ENCODE data around the gene NRK. TPM values are rescaled to one million over a fixed set of nuclear protein-coding genes. Genes with fewer than 3 reads are reported as not detected.
"Not testable (repeated sequence)": the region's sequence is repeated elsewhere in the genome, so short reads cannot be mapped to it uniquely, and the experiment has no call there.

Gene NRK, protein sequence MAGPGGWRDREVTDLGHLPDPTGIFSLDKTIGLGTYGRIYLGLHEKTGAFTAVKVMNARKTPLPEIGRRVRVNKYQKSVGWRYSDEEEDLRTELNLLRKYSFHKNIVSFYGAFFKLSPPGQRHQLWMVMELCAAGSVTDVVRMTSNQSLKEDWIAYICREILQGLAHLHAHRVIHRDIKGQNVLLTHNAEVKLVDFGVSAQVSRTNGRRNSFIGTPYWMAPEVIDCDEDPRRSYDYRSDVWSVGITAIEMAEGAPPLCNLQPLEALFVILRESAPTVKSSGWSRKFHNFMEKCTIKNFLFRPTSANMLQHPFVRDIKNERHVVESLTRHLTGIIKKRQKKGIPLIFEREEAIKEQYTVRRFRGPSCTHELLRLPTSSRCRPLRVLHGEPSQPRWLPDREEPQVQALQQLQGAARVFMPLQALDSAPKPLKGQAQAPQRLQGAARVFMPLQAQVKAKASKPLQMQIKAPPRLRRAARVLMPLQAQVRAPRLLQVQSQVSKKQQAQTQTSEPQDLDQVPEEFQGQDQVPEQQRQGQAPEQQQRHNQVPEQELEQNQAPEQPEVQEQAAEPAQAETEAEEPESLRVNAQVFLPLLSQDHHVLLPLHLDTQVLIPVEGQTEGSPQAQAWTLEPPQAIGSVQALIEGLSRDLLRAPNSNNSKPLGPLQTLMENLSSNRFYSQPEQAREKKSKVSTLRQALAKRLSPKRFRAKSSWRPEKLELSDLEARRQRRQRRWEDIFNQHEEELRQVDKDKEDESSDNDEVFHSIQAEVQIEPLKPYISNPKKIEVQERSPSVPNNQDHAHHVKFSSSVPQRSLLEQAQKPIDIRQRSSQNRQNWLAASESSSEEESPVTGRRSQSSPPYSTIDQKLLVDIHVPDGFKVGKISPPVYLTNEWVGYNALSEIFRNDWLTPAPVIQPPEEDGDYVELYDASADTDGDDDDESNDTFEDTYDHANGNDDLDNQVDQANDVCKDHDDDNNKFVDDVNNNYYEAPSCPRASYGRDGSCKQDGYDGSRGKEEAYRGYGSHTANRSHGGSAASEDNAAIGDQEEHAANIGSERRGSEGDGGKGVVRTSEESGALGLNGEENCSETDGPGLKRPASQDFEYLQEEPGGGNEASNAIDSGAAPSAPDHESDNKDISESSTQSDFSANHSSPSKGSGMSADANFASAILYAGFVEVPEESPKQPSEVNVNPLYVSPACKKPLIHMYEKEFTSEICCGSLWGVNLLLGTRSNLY (N-terminal part only)
- polyA plus RNA-seq, result under 1 TPM; 0.13 to 0.90 (median 0.18) TPM

DNA sequence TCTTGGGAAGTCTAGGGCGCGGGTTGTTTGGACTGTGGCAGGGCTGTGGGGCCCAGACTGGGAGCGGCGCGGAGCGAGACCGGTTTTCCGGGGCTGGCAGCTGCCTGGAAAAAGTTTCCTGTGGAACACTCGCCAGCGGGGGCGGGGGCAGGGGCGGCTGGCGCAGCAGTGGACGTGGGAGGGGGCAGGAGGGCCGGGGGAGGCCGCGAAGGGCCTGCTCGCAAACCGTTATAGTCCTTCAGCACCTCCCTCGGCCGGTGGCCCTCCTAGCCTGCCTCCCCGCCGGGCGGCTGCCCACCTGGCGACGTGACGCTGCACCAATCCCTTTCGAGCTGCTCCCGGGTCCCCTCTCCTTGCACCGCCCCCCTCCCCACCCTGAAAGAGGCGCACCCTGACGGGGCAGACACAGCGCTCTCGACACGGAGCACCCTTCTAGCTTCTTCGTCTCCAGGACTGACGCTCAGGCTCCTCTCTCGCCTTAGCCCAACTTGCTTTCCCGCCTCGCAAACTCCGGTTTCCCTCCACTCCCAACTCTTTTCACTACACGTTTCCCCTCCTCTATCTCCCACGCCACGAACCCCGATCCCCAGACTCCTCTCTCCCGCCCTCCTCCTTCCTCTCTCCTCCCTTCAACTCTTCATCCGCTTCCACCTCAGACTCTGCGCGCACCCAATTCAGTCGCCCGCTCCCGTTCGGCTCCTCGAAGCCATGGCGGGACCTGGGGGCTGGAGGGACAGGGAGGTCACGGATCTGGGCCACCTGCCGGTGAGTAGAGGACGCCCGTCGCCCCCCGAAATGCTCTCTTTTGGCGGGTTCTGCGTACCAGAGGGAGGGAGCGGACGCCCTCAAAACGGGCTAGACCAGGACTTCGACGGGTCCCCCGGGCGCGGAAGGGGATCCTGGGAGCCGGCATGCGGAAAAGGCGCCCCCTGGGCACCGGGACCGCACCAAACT is at the start of gene NRK:
NRK (plus strand) TSS at position 402 of the 954 bp plus-strand sequence; CDS start at position 709, 307 bp downstream.
- H3K27ac ChIP-seq (ENCODE audit: low read depth, low read length), result no peak within 1 kb of the TSS

DNA sequence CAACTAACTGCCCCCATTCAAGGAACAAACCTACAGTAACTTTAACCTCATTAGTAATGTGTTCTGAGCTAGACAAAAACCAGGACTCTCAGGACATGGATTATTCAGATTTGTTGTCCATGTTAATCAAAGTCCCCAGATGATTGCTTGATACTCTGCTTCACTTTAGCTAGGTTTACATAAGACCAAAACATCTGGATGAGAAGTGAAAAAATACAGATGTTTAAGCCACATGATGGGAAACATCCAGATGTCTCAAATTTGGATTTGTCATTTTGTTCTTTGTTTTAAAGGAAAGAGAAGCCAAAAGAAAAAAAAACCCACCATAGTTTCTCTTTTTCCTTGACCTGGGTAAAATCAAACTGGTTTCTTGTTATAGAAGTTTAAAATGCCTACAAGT is 48.5 kb upstream of the NRK start:
- no peak overlapping the region for H3K27ac ChIP-seq (ENCODE audit: low read depth, low read length)

More for the DNA sequence above, at the start of gene NRK:
- WGBS, 3 donors, result 1 to 27% (median 2%) methylated on average over 43 to 70 of the region's 76 CpGs

DNA sequence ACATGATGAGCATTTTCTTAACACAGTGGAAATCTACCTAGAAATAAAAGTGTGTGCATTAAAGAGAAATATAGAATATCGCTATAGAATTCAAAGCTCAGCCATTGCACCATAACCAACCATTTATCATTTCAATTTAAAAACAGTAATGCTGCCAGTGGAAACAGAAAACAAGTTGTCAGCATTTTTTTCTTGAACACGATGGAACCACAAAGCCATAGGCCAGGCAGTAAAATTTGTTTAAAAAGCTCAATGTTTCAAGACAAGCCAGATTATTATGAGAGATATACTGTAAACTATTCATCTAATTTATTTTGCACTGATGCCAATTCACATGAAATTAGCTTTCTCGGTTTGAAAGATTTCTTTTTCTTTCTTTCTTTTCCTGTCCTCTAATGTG is 46.7 kb upstream of the NRK start:
- WGBS, 3 donors, result 56 to 76% (median 58%) methylated on average over 3 of the region's 3 CpGs
- H3K27ac ChIP-seq (ENCODE audit: low read depth, low read length), result no peak overlapping the region

DNA sequence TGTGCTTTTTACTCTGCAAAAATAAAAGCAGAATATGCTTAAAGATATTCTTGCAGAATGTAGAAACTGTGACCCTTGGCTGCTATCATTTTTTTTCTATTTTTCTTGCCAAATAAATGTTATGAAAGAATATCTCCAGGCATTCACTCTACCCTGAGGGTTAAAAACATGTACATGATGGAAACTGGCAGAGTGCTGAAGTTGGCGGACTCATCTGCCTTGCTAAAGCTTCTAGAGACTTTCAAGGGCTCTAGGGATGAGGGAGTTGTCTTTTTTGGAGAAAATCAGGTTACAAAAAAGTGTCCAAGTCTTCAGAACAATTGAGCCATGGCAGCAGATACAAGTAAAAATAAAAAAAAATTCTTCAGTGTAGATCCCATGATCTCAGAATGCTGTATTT is 40.5 kb upstream of the NRK start:
- whole genome bisulfite sequencing, 3 donors, result 42 to 56% (median 46%) methylated on average over 1 of the region's 1 CpG

DNA sequence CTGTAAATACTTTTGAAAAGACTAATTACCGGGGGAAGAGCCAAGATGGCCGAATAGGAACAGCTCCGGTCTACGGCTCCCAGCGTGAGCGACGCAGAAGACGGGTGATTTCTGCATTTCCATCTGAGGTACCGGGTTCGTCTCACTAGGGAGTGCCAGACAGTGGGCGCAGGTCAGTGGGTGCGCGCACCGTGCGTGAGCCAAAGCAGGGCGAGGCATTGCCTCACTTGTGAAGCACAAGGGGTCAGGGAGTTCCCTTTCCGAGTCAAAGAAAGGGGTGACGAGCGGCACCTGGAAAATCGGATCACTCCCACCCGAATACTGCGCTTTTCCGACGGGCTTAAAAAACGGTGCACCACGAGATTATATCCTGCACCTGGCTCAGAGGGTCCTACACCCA is 25.5 kb upstream of the NRK start:
- H3K27ac ChIP-seq (ENCODE audit: low read depth, low read length), result not testable (repeated sequence)
- WGBS, 3 donors, result 74 to 97% (median 85%) methylated on average over 6 to 25 of the region's 26 CpGs

More for the DNA sequence above, 40.5 kb upstream of the NRK start:
- H3K27ac ChIP-seq (ENCODE audit: low read depth, low read length), result no peak overlapping the region

DNA sequence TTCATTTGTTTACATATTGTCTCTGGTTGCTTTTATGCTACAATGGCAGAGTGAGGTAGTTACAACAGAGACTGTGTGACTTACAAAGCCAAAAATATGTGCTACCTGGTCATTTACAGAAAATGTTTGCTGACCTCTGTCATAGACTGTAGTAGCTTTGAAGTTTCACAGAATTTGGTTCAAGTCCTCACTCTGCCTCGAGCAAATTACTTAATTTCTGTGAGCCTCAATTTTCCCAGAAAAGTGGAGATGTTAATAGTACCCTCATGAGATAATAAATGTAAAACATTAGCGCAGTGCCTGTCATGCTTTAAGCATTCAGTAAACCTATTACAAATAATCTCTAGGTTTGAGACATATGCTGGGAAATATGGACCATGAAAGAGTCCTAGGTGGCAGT is 18.4 kb upstream of the NRK start:
- WGBS, 3 donors, result 64 to 86% (median 68%) methylated on average over 2 of the region's 2 CpGs
- H3K27ac ChIP-seq (ENCODE audit: low read depth, low read length), result no peak overlapping the region

DNA sequence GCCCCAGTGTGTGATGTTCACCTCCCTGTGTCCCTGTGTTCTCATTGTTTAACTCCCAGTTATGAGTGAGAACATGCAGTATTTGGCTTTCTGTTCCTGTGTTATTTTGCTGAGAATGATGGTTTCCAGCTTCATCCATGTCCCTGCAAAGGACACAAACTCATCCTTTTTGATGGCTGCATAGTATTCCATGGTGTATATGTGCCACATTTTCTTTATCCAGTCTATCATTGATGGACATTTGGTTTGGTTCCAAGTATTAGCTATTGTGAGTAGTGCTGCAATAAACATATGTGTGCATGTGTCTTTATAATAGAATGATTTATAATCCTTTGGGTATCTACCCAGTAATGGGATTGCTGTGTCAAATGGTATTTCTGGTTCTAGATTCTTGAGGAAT is 16.7 kb upstream of the NRK start:
- H3K27ac ChIP-seq (ENCODE audit: low read depth, low read length), result not testable (repeated sequence)

DNA sequence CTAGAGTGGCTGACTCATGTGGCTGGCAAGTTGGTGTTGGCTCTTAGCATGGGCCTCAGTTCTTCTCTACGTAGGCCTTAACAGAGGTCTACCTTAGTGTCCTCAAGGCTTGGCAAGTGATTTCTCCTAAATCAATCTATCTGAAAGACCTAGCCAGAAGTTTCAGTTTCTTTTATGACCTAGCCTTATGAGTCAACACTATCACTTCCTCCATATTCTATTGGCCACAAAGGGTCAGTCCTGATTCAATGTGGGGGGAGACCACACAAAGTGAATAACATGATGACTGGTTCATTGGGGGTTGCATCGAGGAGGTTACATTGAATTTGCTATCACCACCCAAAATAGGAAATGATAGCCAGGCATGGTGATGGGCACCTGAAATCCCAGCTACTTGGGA is 5.8 kb upstream of the NRK start:
- WGBS, 3 donors, result 65 to 85% (median 70%) methylated on average over 2 of the region's 2 CpGs
- no peak overlapping the region for H3K27ac ChIP-seq (ENCODE audit: low read depth, low read length)

DNA sequence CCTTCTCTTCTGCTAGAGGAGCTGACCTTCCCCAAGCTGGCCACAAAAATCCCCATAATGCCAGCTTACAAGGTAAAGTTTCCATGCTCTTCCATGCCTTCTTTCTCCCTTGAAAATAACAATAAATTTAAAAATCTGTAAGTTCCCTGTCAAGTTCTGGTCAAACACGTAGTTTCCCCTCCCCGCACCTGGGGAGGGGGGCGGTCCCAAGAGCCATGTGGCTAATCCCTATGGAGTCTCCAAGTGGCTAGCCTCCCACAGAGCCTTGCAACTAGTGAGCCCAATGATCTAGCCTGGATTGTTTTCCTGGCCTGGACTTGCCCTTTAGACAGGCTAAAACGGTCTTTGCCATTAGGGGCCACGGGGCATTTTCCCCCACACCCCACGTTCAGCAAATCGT is 2.1 kb upstream of the NRK start:
- no peak overlapping the region for H3K27ac ChIP-seq (ENCODE audit: low read depth, low read length)
- 29 to 51% (median 46%) methylated on average over 7 of the region's 7 CpGs for WGBS, 3 donors

DNA sequence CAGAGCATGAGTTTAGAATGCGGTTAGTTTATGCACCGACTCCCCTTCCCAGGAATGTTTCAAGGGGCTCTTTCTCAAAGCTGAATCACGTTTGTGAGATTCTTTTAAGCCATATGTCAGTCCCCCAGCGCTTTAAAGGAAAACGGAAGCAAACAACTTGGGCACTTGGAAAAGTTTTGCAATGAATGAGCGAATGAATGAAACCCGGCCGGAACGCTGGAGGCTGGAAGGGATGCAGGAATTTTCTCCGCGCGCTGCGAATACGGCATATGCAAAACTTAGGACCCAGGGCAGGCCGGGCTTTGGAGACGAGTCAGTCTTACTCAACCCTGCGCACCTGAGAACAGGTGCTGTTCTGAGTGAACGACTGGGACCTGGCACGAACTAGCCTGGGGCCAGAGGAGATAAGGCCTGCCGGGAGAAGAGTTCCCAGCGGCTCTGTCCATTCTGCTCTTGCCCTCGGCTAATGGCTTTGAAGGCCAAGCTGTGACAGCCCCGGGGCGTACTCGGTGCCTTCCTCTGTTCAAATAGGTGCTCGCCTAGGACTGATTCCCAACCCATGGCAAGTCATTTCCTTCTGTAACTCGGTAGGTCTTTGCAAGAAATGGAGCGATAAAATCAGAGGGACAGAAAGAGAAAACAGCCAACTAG is 743 bp upstream of the NRK start:
- 2 to 29% (median 4%) methylated on average over 27 to 28 of the region's 28 CpGs for WGBS, 3 donors
- no peak overlapping the region for H3K27ac ChIP-seq (ENCODE audit: low read depth, low read length)

DNA sequence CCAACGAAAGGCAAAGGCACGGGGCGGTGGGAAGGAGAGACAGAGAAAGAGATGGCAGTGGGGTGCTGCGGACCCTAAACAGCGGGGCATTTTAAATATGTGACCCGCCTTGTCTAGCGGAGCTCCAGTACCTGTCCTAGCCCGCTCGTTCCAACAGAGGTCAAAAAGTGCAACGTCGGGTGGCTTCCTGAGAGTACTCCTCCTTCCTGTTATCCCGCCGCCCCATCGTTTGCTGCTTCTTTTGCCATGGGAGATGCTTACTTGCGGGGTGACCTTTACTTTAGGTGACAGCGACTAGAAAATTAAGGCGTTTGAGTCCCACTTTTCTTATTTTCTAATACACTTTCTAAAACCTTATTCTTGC is 735 bp downstream of the NRK start:
- 8 to 30% (median 16%) methylated on average over 15 to 17 of the region's 17 CpGs for WGBS, 3 donors
- H3K27ac ChIP-seq (ENCODE audit: low read depth, low read length), result no peak overlapping the region

DNA sequence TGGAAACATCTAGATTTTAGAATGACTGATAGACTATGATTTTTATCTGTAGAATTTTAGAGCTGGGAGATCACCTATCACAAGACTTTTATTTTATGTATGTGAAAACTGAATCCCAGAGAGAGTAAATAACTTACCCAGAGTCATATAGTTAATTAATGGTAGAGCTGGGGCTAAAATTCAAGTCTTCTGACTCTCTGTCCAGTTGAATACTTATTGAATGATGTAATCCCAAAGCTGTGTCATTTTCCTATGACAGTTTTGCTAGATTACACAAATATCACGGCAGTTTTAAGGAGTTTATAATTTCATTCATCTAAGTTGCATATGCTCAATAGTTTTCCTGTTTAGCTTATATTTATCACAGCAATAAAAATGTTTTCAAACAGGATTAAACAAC is 6.7 kb downstream of the NRK start:
- WGBS, 3 donors, result 28 to 53% (median 43%) methylated on average over 1 of the region's 1 CpG
- H3K27ac ChIP-seq (ENCODE audit: low read depth, low read length), result no peak overlapping the region

DNA sequence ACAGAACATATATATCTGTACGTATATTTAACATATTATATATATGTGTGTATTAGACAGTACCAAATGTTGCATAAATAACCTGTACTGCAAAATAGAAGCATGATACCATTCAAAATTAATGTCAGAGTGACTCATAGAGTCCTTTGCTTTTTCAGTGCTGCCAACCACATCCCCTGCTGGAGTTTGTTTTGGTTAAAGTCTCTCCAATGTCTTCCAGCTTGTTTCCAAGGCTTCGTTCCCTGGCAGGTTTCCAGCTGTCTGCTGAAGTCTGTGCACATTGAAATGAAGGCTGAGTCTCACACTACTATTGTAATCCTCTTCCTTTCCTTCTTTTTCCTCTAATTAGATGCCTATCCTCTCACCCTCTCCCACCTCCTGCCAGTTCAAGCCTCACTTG is 14.9 kb downstream of the NRK start:
- no peak overlapping the region for H3K27ac ChIP-seq (ENCODE audit: low read depth, low read length)
- 32 to 41% (median 33%) methylated on average over 2 of the region's 2 CpGs for WGBS, 3 donors

DNA sequence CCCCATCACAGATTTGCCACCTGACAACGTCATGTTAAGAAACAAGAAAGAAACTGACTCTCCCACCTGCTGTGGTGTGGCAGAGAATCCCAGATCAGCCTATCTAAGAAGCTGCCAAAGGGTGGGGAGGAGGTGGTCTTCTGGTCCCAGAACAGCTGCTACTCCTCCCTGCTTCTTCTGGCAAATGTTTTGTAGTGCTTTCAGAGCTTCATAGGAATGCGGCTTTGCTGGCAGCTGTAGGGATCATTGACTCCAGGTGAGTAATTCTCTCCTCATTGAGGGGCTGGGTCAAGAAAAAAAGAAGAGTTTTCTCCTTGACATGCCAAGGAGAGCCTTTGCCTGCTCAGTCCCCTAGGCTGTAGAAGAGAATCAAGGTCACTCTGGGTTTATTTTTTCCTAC is 23.3 kb downstream of the NRK start:
- no peak overlapping the region for H3K27ac ChIP-seq (ENCODE audit: low read depth, low read length)
- WGBS, 3 donors, result 50 to 53% (median 51%) methylated on average over 2 of the region's 2 CpGs

DNA sequence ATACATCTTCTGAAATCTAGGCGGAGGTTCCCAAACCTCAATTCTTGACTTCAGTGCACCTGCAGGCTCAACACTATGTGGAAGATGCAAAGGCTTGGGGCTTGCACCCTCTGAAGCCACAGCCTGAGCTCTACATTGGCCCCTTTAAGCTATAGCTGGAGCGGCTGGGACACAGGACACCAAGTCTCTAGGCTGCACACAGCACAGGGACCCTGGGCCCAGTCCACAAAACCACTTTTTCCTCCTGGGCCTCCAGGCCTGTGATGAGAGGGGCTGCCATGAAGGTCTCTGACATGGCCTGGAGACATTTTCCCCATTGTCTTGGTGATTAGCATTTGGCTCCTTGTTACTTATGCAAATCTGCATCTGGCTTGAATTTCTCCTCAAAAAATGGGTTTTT is 27.8 kb downstream of the NRK start:
- not testable (repeated sequence) for H3K27ac ChIP-seq (ENCODE audit: low read depth, low read length)
- 87 to 91% (median 89%) methylated on average over 2 of the region's 2 CpGs for WGBS, 3 donors

DNA sequence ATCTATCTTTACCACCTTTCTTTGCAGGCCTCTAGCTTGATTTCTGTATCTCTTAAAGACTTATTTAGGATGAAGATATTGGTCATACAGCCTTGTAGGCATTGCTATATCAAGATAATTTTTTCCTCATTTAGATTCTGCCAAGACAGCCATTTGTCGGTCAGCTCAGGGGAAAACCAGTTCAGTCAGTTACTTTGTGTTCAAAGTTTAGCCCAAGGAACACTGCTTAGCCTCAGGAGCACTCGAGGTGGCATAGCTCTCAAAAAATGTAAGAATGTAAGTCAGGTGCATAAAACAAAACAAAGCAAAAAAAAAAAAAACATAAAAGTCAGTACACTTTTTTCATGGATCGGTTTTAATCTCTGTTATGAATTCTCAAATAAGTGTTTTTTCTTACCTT is 43.4 kb downstream of the NRK start:
- H3K27ac ChIP-seq (ENCODE audit: low read depth, low read length), result no peak overlapping the region
- 47 to 81% (median 64%) methylated on average over 3 of the region's 3 CpGs for WGBS, 3 donors

DNA sequence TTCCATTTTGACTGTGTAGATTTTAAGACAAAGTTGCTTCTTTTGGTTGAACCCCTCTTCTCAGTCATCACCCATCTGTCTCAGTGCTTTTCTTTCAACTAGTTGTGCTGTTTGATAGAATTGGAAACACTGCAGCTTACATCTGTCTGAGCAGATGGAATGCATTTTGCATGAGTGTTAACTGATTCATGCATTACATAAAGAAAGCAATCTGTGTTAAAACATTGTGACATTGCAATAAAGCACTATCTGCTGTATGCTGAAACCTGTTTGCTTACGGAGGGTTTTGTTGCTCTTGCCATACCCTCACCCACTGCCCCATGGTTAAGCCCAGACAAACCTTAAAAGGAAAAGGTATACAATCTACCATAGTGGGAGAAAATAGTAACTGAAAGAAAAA is 47.4 kb downstream of the NRK start:
- H3K27ac ChIP-seq (ENCODE audit: low read depth, low read length), result no peak overlapping the region
- WGBS, 3 donors, result 72 to 85% (median 78%) methylated on average over 1 of the region's 1 CpG
